CD14-positive monocyte (primary cell): ENCODE measurements around the gene TMUB2. TPM values are rescaled to one million over a fixed set of nuclear protein-coding genes. Genes with fewer than 3 reads are reported as not detected.

ENCODE experiments used
- DNase-seq, 3 donors: peaks; one replicate each; pipeline ENCODE4 v3.0.0-alpha.2; 2011 to 2022
- H2AFZ ChIP-seq: 2 replicates; pipeline ENCODE4 v1.6.0; 2012; ENCODE audit warnings: mild to moderate bottlenecking, low read depth, low read length, inconsistent platforms; ENCODE audit not compliant: insufficient read depth, poor library complexity, severe bottlenecking
- H3K27ac ChIP-seq, 2 donors: 1 replicate in 1 of 2; 2 replicates in 1 of 2; pipeline ENCODE4 v1.5.1; 2012 to 2013; ENCODE audit warnings: low read length in 2 of 2, control low read depth in 1 of 2, inconsistent platforms in 1 of 2, low read depth in 1 of 2, mild to moderate bottlenecking in 1 of 2
- H3K27me3 ChIP-seq, 2 donors: one replicate each; pipeline versions ENCODE4 v1.6.0 to v1.6.1; 2011 to 2013; ENCODE audit warnings: low read length in 2 of 2; ENCODE audit not compliant: control insufficient read depth in 2 of 2, insufficient read depth in 2 of 2
- H3K36me3 ChIP-seq, 2 donors: replicated peaks in 1 of 2; 1 replicate in 1 of 2; 2 replicates in 1 of 2; pipeline versions ENCODE4 v1.5.1 to v1.6.1; 2012 to 2013; ENCODE audit warnings: low read length in 2 of 2, control low read depth in 1 of 2, inconsistent platforms in 1 of 2, mild to moderate bottlenecking in 1 of 2; ENCODE audit not compliant: insufficient read depth in 2 of 2, control insufficient read depth in 1 of 2
- H3K4me1 ChIP-seq, 2 donors: 1 replicate in 1 of 2; 2 replicates in 1 of 2; pipeline versions ENCODE4 v1.5.1 to v1.6.1; 2012 to 2013; ENCODE audit warnings: low read length in 2 of 2, control low read depth in 1 of 2, inconsistent platforms in 1 of 2, mild to moderate bottlenecking in 1 of 2, moderate library complexity in 1 of 2; ENCODE audit not compliant: insufficient read depth in 2 of 2, control insufficient read depth in 1 of 2
- H3K4me2 ChIP-seq: replicated peaks from 2 replicates; pipeline ENCODE3; 2012; ENCODE audit warnings: low read length, moderate library complexity, mild to moderate bottlenecking; ENCODE audit not compliant: poor library complexity, severe bottlenecking; ENCODE audit errors: extremely low read depth
- H3K4me3 ChIP-seq, 3 experiments: fragments of 200-600 bp in 1 of 3; sonication (generic) in 1 of 3; replicated peaks in 1 of 3; 1 replicate in 2 of 3; 2 replicates in 1 of 3; pipeline ENCODE4 v1.5.1; 2011 to 2013; ENCODE audit warnings: low read length in 3 of 3, mild to moderate bottlenecking in 3 of 3, control low read depth in 2 of 3, low read depth in 2 of 3, inconsistent platforms in 1 of 3, moderate library complexity in 1 of 3
- H3K79me2 ChIP-seq: 2 replicates; pipeline ENCODE4 v1.6.0; 2012; ENCODE audit warnings: mild to moderate bottlenecking, control low read depth, inconsistent platforms, low read length, moderate library complexity; ENCODE audit not compliant: insufficient read depth
- H3K9ac ChIP-seq: 2 replicates; pipeline ENCODE4 v1.6.0; 2017; ENCODE audit warnings: low read length, mild to moderate bottlenecking; ENCODE audit not compliant: insufficient read depth, poor library complexity, severe bottlenecking
- H3K9me3 ChIP-seq, 2 donors: replicated peaks in 1 of 2; 1 replicate in 1 of 2; 2 replicates in 1 of 2; pipeline versions ENCODE4 v1.5.1 to v1.6.1; 2012 to 2013; ENCODE audit warnings: low read length in 2 of 2, control low read depth in 1 of 2; ENCODE audit not compliant: control insufficient read depth in 1 of 2, insufficient read depth in 1 of 2
- H4K20me1 ChIP-seq: 2 replicates; pipeline ENCODE4 v1.6.0; 2012; ENCODE audit warnings: mild to moderate bottlenecking, low read length, control low read depth, moderate library complexity; ENCODE audit not compliant: insufficient read depth
- H3K27ac Mint-ChIP-seq, 7 donors: one replicate each; pipeline ENCODE4 v1.8.0; 2020; ENCODE audit warnings: mild to moderate bottlenecking in 7 of 7, mixed read lengths in 7 of 7, moderate library complexity in 6 of 7, inconsistent platforms in 2 of 7
- H3K27me3 Mint-ChIP-seq, 3 donors: one replicate each; pipeline ENCODE4 v1.8.0; 2021 to 2022; ENCODE audit warnings: low read depth in 3 of 3, mild to moderate bottlenecking in 3 of 3, mixed read lengths in 3 of 3, moderate library complexity in 3 of 3, inconsistent platforms in 1 of 3
- H3K36me3 Mint-ChIP-seq, 2 donors: one replicate each; pipeline ENCODE4 v1.8.0; 2020; ENCODE audit warnings: mixed read lengths in 2 of 2, inconsistent platforms in 1 of 2, mild to moderate bottlenecking in 1 of 2
- H3K4me1 Mint-ChIP-seq: one replicate; pipeline ENCODE4 v1.8.0; 2020; ENCODE audit warnings: mild to moderate bottlenecking, mixed read lengths
- H3K4me3 Mint-ChIP-seq, 2 donors: one replicate each; pipeline ENCODE4 v1.8.0; 2020; ENCODE audit warnings: mild to moderate bottlenecking in 2 of 2, mixed read lengths in 2 of 2, moderate library complexity in 1 of 2
- H3K9me3 Mint-ChIP-seq, 7 donors: one replicate each; pipeline ENCODE4 v1.8.0; 2020 to 2022; ENCODE audit warnings: mixed read lengths in 7 of 7, mild to moderate bottlenecking in 6 of 7, moderate library complexity in 6 of 7, inconsistent platforms in 2 of 7
- CTCF ChIP-seq: fragments of 200-600 bp; IDR thresholded peaks from one replicate; pipeline ENCODE4 v1.8.0; 2022; ENCODE audit warnings: antibody characterized with exemption, mild to moderate bottlenecking
- WGBS: methylation state at CpG from one replicate; pipeline ENCODE4 v1.1.5; 2013; ENCODE audit warnings: missing lambda C conversion rate; ENCODE audit not compliant: insufficient coverage; 5-methylcytosine and 5-hydroxymethylcytosine counted together
- intact Hi-C, 2 donors: fragments of 100-400 bp; cut with micrococcal nuclease; formaldehyde crosslinking; loops; one replicate each; pipeline versions ENCODE4 v1.15.0 to v1.15.1; 2023
- polyA plus RNA-seq, 3 donors: library from polyadenylated mRNA; depleted of rRNA in 1 of 3; unstranded in 2 of 3; stranded (reverse) in 1 of 3; fragments of 300-500 nt in 2 of 3; fragments of >200 nt in 1 of 3; fragmentation: Illumina TruSeq in 2 of 3; gene quantifications; 1 replicate in 2 of 3; 2 replicates in 1 of 3; pipeline ENCODE4 v1.2.3, GENCODE V29; 2012 to 2021

Gene TMUB2
- polyA plus RNA-seq, 3 donors, result 41.3 to 118 (median 41.7) TPM

GRCh38 chr17:44207743-44208142, 21.0 kb downstream of the TMUB2 start:
- Histone ChIP-seq H3K27me3 (no peaks in the 10 kb centered on the region), H3K4me2 (no peak overlapping the region), H3K36me3 (peaks cover 45 to 57% of the 10 kb centered on the region in 2 donors), H3K9me3 (no peaks in the 10 kb centered on the region), H3K79me2 (peaks cover 5% of the 10 kb centered on the region), H3K4me1 (peaks cover 36 to 55% of the 10 kb centered on the region in 2 donors), H3K4me3 (no peak overlapping the region), H2AFZ (no peak overlapping the region), H3K9ac (no peak overlapping the region), H3K27ac (no peak overlapping the region), H4K20me1 (peaks cover 25% of the 10 kb centered on the region)
- Mint-ChIP-seq H3K4me3 (no peak overlapping the region), H3K9me3 (no peaks in the 10 kb centered on the region), H3K4me1 (peaks cover 48% of the 10 kb centered on the region), H3K27ac (peak overlapping the region in 1 of 7 donors; percentile 71), H3K36me3 (peaks cover 36 to 64% of the 10 kb centered on the region in 2 donors), H3K27me3 (no peaks in the 10 kb centered on the region)
- DNase-seq, result no peak
- intact Hi-C loops, result no loop called here
- WGBS, result 74% methylated on average over 5 of the region's 5 CpGs
- TF ChIP-seq CTCF, result no peak

- peak overlapping the region; percentile 41 for H2AFZ ChIP-seq
- H3K9me3 Mint-ChIP-seq, result no peaks in the 10 kb centered on the region
- H3K36me3 Mint-ChIP-seq, result peaks cover 55 to 85% of the 10 kb centered on the region in 2 donors
- H3K9ac ChIP-seq, result no peak overlapping the region
- DNase-seq, result peak in 1 of 3 donors; percentile 70
- peak overlapping the region in 4 of 7 donors; percentile 45 to 61 (median 52) for H3K27ac Mint-ChIP-seq
- H3K36me3 ChIP-seq, result peaks cover 56 to 77% of the 10 kb centered on the region in 2 donors
- 77% methylated on average over 8 of the region's 11 CpGs for WGBS
- peaks cover 8% of the 10 kb centered on the region for H3K79me2 ChIP-seq
- H3K27me3 ChIP-seq, result no peaks in the 10 kb centered on the region
- H3K4me3 ChIP-seq, result no peak overlapping the region
- H3K4me2 ChIP-seq, result peak overlapping the region; percentile 42
- H3K27ac ChIP-seq, result no peak overlapping the region
- peaks cover 40% of the 10 kb centered on the region for H3K4me1 Mint-ChIP-seq
- intact Hi-C loops, result loop anchor here (2.0 kb wide), 2 partner anchors 141 to 153 kb away; partner anchors contain the start of gene FAM171A2 (in 1 of the 2)
- no peaks in the 10 kb centered on the region for H3K27me3 Mint-ChIP-seq
- TF ChIP-seq CTCF, result no peak
- H3K9me3 ChIP-seq, result no peaks in the 10 kb centered on the region
- peak overlapping the region in 1 of 2 donors; percentile 24 for H3K4me3 Mint-ChIP-seq
- peaks cover 43% of the 10 kb centered on the region for H4K20me1 ChIP-seq
- peaks cover 14 to 45% of the 10 kb centered on the region in 2 donors for H3K4me1 ChIP-seq
Measured at GRCh38 chr17:44209786-44210341, 23.1 kb downstream of the TMUB2 start.
